ENCODE results near the gene TOR1A. TPM values are rescaled to one million over a fixed set of nuclear protein-coding genes. Genes with fewer than 3 reads are reported as not detected.
A peak's percentile ranks its signal among the peaks of the same experiment; 100 is the strongest.

Gene TOR1A
- total and polyA plus RNA-seq, 3 donors from 2014 or later: 23.1 to 43.4 (median 32.9) TPM

DNA sequence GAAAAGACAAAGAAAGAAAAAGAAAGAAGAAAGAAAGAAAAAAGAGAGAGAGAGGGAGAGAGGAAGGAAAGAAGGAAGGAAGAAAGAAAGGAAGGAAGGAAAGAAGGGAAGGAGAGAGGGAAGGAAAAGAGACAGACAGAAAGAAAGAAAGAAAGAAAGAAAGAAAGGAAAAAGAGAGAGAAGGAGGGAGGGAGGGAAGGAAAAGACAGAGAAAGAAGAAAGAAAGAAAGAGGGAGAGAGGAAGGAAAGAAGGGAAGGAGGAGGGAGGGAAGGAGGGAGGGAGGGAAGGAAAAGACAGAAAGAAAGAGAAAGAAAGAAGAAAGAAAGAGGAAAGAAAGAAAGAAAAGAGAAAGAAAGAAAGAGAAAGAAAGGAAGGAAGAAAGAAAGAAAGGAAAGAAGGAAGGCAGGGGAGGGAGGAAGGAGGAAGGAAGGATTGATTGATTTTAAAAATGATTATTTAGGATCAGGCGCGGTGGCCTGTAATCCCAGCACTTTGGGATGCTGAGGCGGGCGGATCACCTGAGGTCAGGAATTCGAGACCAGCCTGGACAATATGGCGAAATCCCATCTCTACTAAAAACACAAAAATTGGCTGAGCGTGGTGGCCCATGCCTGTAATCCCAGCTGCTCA, 44.3 kb downstream of the TOR1A start:
- Histone ChIP-seq H3K36me3 (ENCODE audit: low read depth, missing control alignments) (no peaks in the 10 kb centered on the region), H3K27me3 (no peaks in the 10 kb centered on the region), H3K27ac (no peak overlapping the region), H3K4me3 (no peak overlapping the region), H3K4me1 (peaks cover 6% of the 10 kb centered on the region), H3K9me3 (no peaks in the 10 kb centered on the region)
- no peak for TF ChIP-seq POLR2A (IDR thresholded peaks at IDR 0.05)
- TF ChIP-seq, protein P1, sequence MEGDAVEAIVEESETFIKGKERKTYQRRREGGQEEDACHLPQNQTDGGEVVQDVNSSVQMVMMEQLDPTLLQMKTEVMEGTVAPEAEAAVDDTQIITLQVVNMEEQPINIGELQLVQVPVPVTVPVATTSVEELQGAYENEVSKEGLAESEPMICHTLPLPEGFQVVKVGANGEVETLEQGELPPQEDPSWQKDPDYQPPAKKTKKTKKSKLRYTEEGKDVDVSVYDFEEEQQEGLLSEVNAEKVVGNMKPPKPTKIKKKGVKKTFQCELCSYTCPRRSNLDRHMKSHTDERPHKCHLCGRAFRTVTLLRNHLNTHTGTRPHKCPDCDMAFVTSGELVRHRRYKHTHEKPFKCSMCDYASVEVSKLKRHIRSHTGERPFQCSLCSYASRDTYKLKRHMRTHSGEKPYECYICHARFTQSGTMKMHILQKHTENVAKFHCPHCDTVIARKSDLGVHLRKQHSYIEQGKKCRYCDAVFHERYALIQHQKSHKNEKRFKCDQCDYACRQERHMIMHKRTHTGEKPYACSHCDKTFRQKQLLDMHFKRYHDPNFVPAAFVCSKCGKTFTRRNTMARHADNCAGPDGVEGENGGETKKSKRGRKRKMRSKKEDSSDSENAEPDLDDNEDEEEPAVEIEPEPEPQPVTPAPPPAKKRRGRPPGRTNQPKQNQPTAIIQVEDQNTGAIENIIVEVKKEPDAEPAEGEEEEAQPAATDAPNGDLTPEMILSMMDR (IDR thresholded peaks at IDR 0.05): no peak
- intact Hi-C loops (cut with DNase I; ENCODE audit: low total_unique reads): loop anchor here (5.0 to 10.0 kb wide), 3 partner anchors 47 to 645 kb away; no protein-coding TSS in a partner anchor
- WGBS, 2 donors: 91 to 95% methylated on average over 7 of the region's 7 CpGs
- DNase-seq: no peak

- H3K36me3 ChIP-seq (ENCODE audit: low read depth, missing control alignments): no peaks in the 10 kb centered on the region
- no peak for TF ChIP-seq POLR2A (IDR thresholded peaks at IDR 0.05)
- TF ChIP-seq, protein P1 (IDR thresholded peaks at IDR 0.05): no peak
- H3K4me1 ChIP-seq: peaks cover 6% of the 10 kb centered on the region
- no peaks in the 10 kb centered on the region for H3K27me3 ChIP-seq
- no peak overlapping the region for H3K27ac ChIP-seq
- no peaks in the 10 kb centered on the region for H3K9me3 ChIP-seq
- H3K4me3 ChIP-seq: no peak overlapping the region
- 82 to 89% methylated on average over 3 of the region's 3 CpGs for WGBS, 2 donors
- DNase-seq: no peak
- intact Hi-C loops (cut with DNase I; ENCODE audit: low total_unique reads): no loop called here
Measured at GRCh38 chr9:129778469-129778868, 45.5 kb downstream of the TOR1A start.

DNA sequence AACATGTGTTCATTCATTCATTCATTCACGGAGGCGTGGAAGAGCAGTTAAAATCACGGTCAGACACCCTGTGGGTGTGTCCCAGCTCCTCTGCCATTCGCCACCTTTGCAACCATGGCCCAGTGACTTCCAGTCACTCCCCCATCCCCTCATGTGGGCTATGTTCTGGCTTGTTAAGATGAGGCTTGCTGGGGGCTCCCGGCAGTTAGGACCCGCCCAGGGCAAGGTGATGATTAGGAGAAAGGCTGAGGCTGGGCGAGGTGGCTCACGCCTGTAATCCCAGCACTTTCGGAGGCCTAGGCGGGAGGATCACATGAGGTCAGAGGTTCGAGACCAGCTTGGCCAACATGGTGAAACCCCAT, 46.2 kb downstream of the TOR1A start:
- TF ChIP-seq POLR2A (IDR thresholded peaks at IDR 0.05): no peak
- TF ChIP-seq, protein P1 (IDR thresholded peaks at IDR 0.05): no peak

GRCh38 chr9:129776938-129777768, 46.8 kb downstream of the TOR1A start:
- intact Hi-C loops (cut with DNase I; ENCODE audit: low total_unique reads): no loop called here
- Histone ChIP-seq H3K27ac (peak overlapping the region in 1 of 2 donors; percentile 43), H3K36me3 (ENCODE audit: low read depth, missing control alignments) (no peaks in the 10 kb centered on the region), H3K9me3 (no peaks in the 10 kb centered on the region), H3K4me1 (peaks cover 9% of the 10 kb centered on the region), H3K4me3 (no peak overlapping the region), H3K27me3 (no peaks in the 10 kb centered on the region)
- no peak for TF ChIP-seq POLR2A (IDR thresholded peaks at IDR 0.05)
- TF ChIP-seq, protein P1 (IDR thresholded peaks at IDR 0.05): no peak
- WGBS, 2 donors: 41 to 51% methylated on average over 11 to 16 of the region's 16 CpGs
- DNase-seq: peak; percentile 91

More for the DNA sequence above, 46.2 kb downstream of the TOR1A start:
- Histone ChIP-seq H3K36me3 (ENCODE audit: low read depth, missing control alignments) (no peaks in the 10 kb centered on the region), H3K9me3 (no peaks in the 10 kb centered on the region), H3K4me3 (no peak overlapping the region), H3K4me1 (peaks cover 9% of the 10 kb centered on the region), H3K27me3 (no peaks in the 10 kb centered on the region), H3K27ac (peak overlapping the region in 1 of 2 donors; percentile 43)
- WGBS, 2 donors: 81 to 85% methylated on average over 11 of the region's 11 CpGs
- no peak for DNase-seq
- intact Hi-C loops (cut with DNase I; ENCODE audit: low total_unique reads): no loop called here
